Mucosa of descending colon (tissue), 3 donors: ENCODE results near the gene S100A3. TPM values are rescaled to one million over a fixed set of nuclear protein-coding genes. Genes with fewer than 3 reads are reported as not detected.
A peak's percentile ranks its signal among the peaks of the same experiment; 100 is the strongest.
"Not testable (repeated sequence)": the region's sequence is repeated elsewhere in the genome, so short reads cannot be mapped to it uniquely, and the experiment has no call there.

Source experiments
- ATAC-seq: fragments of 200-7000 bp; cut with Tn5 transposase; one replicate; pipeline ENCODE4 v1.9.1; 2020; ENCODE audit warnings: mild to moderate bottlenecking, moderate library complexity
- DNase-seq, 3 donors: peaks; one replicate each; pipeline ENCODE4 v3.0.0-alpha.2; 2020
- H3K36me3 ChIP-seq: fragments of 200-600 bp; one replicate; pipeline ENCODE4 v1.8.0; 2021; ENCODE audit warnings: low read depth, mild to moderate bottlenecking
- H3K4me1 ChIP-seq: fragments of 200-600 bp; one replicate; pipeline ENCODE4 v1.8.0; 2021; ENCODE audit warnings: low read depth, mild to moderate bottlenecking
- H3K4me3 ChIP-seq: fragments of 200-600 bp; one replicate; pipeline ENCODE4 v1.8.0; 2021; ENCODE audit warnings: mild to moderate bottlenecking
- H3K9me3 ChIP-seq: fragments of 200-600 bp; one replicate; pipeline ENCODE4 v1.8.0; 2021; ENCODE audit warnings: mild to moderate bottlenecking
- CTCF ChIP-seq: fragments of 200-600 bp; IDR thresholded peaks from one replicate; pipeline ENCODE4 v1.8.0; 2022; ENCODE audit warnings: antibody characterized with exemption, mild to moderate bottlenecking
- intact Hi-C, 2 donors: fragments of 100-400 bp; cut with DNase I in 1 of 2; cut with micrococcal nuclease in 1 of 2; formaldehyde crosslinking; loops; one replicate each; pipeline versions ENCODE4 v1.11.0 to v1.11.1; 2022; cut with DNase I, micrococcal nuclease
- total RNA-seq, 3 donors: library from RNA; stranded (reverse); fragmentation: NEBNext Ultra II Directional in 2 of 3; extraction: Animal tissue kit (Norgen Biotek cat#: 25700) in 2 of 3; gene quantifications; one replicate each; pipeline versions ENCODE4 v1.2.1 to v1.2.4, GENCODE V29; 2021 to 2023
- donor health status: DM: no; HTN: no; CAD: no; lungs with moderate emphysema.
- donor health status: DM: no; HTN: no; CAD: no.
- donor health status: DM: no; HTN: yes; CAD: no.

S100A3 gene
- total RNA-seq, 3 donors from 2014 or later = 0.85 to 2.2 TPM; not detected in 1

- ATAC-seq (no peak), DNase-seq (no peak)
- intact Hi-C loops = no loop called here
Observed at GRCh38 chr1:153578490-153578889, 29.4 kb upstream of the S100A3 start.

DNA sequence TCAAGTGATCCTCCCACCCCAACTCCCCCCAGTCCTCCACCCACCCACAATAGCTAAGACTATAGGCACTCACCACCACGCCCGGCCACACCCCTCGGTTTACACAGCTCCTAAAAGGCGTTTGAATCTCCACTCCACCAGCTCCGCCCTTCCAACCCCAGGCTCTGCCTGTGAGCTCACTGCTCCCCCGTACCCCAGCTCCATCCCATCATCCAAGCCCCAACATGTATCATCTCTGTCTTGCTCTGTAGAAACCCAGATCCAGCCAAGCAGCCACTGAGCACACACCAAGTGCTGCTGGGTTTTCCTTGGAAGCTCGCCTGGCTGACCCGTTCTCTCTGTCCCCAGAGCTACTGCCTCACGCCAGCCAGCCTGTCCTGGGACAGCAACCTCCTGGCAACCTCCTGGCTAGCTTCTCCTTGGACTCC lies 28.6 kb upstream of the S100A3 start:
- DNase-seq = peak in 2 of 3 donors; percentile 73 to 76
- Histone ChIP-seq H3K4me3 (no peak overlapping the region), H3K9me3 (peaks cover 2% of the 10 kb centered on the region), H3K4me1 (peaks cover 14% of the 10 kb centered on the region), H3K36me3 (no peaks in the 10 kb centered on the region)
- TF ChIP-seq CTCF = no peak
- ATAC-seq = peak; percentile 76
- intact Hi-C loops = no loop called here

More at GRCh38 chr1:153578490-153578889, 29.4 kb upstream of the S100A3 start:
- peaks cover 12% of the 10 kb centered on the region for H3K4me1 ChIP-seq
- peaks cover 2% of the 10 kb centered on the region for H3K9me3 ChIP-seq
- no peaks in the 10 kb centered on the region for H3K36me3 ChIP-seq
- TF ChIP-seq CTCF = no peak
- no peak overlapping the region for H3K4me3 ChIP-seq

DNA sequence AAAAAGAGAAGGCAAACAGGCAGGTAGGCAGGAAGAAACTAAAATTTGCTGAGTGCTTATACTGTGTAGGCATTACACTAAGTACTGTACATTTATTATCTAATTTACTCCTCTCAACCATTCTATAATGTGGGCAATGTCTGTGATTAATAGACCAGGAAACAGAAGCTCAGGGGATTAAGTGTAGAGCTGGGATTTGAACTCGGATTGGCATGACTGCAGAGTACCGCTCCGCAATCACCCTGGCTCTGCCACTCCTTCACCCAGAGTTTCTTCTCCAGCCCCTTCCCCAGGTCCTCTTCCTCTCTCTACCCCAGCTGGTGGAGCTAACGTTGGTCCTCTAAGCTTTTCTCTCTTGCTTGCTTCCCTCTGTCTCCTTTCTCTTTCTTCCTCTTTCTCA lies 28.1 kb upstream of the S100A3 start:
- Histone ChIP-seq H3K4me3 (no peak overlapping the region), H3K4me1 (peaks cover 14% of the 10 kb centered on the region), H3K36me3 (no peaks in the 10 kb centered on the region), H3K9me3 (peaks cover 2% of the 10 kb centered on the region)
- no peak for TF ChIP-seq CTCF
- intact Hi-C loops = no loop called here
- no peak for DNase-seq
- no peak for ATAC-seq

DNA sequence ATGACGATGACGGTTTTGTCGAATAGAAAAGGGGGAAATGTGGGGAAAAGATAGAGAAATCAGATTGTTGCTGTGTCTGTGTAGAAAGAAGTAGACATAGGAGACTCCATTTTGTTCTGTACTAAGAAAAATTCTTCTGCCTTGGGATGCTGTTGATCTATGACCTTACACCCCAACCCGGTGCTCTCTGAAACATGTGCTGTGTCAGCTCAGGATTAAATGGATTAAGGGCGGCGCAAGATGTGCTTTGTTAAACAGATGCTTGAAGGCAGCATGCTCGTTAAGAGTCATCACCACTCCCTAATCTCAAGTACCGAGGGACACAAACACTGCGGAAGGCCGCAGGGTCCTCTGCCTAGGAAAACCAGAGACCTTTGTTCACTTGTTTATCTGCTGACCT lies 26.4 kb upstream of the S100A3 start:
- DNase-seq, ATAC-seq, H3K4me3 ChIP-seq, H3K36me3 ChIP-seq, intact Hi-C loops, H3K9me3 ChIP-seq: not testable (repeated sequence)
- peaks cover 14% of the 10 kb centered on the region for H3K4me1 ChIP-seq

DNA sequence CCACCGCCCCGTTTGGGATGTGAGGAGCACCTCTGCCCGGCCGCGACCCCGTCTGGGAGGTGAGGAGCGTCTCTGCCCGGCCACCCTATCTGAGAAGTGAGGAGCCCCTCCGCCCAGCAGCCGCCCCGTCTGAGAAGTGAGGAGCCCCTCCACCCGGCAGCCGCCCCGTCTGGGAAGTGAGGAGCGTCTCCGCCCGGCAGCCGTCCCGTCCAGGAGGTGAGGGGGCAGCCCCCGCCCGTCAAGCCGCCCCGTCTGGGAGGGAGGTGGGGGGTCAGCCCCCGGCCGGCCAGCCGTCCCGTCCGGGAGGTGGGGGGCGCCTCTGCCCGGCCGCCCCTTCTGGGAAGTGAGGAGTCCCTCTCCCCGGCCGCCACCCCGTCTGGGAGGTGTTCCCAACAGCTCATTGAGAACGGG lies 26.0 kb upstream of the S100A3 start:
- H3K4me3 ChIP-seq, H3K9me3 ChIP-seq, ATAC-seq, H3K36me3 ChIP-seq, intact Hi-C loops: not testable (repeated sequence)
- H3K4me1 ChIP-seq = peaks cover 14% of the 10 kb centered on the region
- DNase-seq = peak in 1 of 3 donors; percentile 49

GRCh38 chr1:153573351-153573750 lies 24.3 kb upstream of the S100A3 start:
- no peak overlapping the region for H3K4me3 ChIP-seq
- H3K36me3 ChIP-seq = no peaks in the 10 kb centered on the region
- no peak for TF ChIP-seq CTCF
- DNase-seq (no peak), ATAC-seq (no peak)
- intact Hi-C loops = no loop called here
- peaks cover 2% of the 10 kb centered on the region for H3K9me3 ChIP-seq
- peaks cover 15% of the 10 kb centered on the region for H3K4me1 ChIP-seq

DNA sequence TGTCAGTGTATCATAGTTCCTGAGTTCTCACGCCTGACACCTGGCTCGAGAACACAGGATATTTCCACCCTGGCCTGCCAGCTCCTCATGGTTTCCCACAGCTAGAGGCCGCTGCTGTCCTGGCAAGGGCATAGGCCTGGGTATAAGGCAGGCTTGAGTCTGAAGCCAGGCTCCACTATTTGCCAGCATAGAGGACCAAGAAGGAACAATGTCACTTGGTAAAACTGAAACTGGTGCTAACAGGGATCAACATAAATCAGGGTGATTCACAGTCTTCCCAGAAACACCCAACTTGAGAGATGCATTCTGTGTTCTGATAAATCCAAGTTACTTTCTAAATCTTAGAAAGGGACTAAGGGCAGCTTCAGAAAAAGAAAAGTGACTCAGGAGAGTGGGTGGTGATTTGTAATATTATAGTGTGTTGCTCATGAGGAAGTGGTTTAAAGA lies 23.5 kb upstream of the S100A3 start:
- intact Hi-C loops = no loop called here
- peaks cover 2% of the 10 kb centered on the region for H3K9me3 ChIP-seq
- no peak overlapping the region for H3K4me3 ChIP-seq
- H3K4me1 ChIP-seq = peaks cover 20% of the 10 kb centered on the region
- ATAC-seq (peak; percentile 85), DNase-seq (peak; percentile 83 to 93 (median 91))
- peak; percentile 67 for TF ChIP-seq CTCF
- no peaks in the 10 kb centered on the region for H3K36me3 ChIP-seq
